Left ventricle myocardium inferior (tissue), 1 donor: Measurements from ENCODE around the gene ZNF716. TPM values are rescaled to one million over a fixed set of nuclear protein-coding genes. Genes with fewer than 3 reads are reported as not detected.

Experiments
- DNase-seq: peaks from one replicate; pipeline ENCODE4 v3.0.0-alpha.2; 2020
- H3K27ac ChIP-seq: fragments of 200-600 bp; replicated peaks from 2 replicates; pipeline ENCODE4 v1.8.0; 2021
- H3K27me3 ChIP-seq: fragments of 200-600 bp; 2 replicates; pipeline ENCODE4 v1.8.0; 2021; ENCODE audit warnings: low read depth
- H3K36me3 ChIP-seq: fragments of 200-600 bp; 2 replicates; pipeline ENCODE4 v1.8.0; 2021
- H3K4me1 ChIP-seq: fragments of 200-600 bp; 2 replicates; pipeline ENCODE4 v1.8.0; 2021
- H3K4me3 ChIP-seq: fragments of 200-600 bp; 2 replicates; pipeline ENCODE4 v1.8.0; 2021; ENCODE audit warnings: mild to moderate bottlenecking, moderate library complexity
- H3K9me3 ChIP-seq: fragments of 200-600 bp; replicated peaks from 2 replicates; pipeline ENCODE4 v1.8.0; 2021
- intact Hi-C: fragments of 100-400 bp; cut with micrococcal nuclease; formaldehyde crosslinking; loops from one replicate; pipeline ENCODE4 v1.11.0; 2022
- total RNA-seq: library from RNA; stranded (reverse); fragmentation: NEBNext Ultra II Directional; extraction: Animal tissue kit (Norgen Biotek cat#: 25700); gene quantifications from one replicate; pipeline ENCODE4 v1.2.1, GENCODE V29; 2021
- TF ChIP-seq, protein P1 (sequence below): fragments of 200-600 bp; IDR thresholded peaks from 2 replicates; pipeline ENCODE4 v1.8.0; 2021; ENCODE audit warnings: antibody characterized with exemption, mild to moderate bottlenecking, borderline replicate concordance
- donor health status: DM: no; HTN: yes; CAD: no; lungs with severe emphysema.

The ZNF716 gene
- total RNA-seq, 1 donor from 2014 or later, result not detected

DNA sequence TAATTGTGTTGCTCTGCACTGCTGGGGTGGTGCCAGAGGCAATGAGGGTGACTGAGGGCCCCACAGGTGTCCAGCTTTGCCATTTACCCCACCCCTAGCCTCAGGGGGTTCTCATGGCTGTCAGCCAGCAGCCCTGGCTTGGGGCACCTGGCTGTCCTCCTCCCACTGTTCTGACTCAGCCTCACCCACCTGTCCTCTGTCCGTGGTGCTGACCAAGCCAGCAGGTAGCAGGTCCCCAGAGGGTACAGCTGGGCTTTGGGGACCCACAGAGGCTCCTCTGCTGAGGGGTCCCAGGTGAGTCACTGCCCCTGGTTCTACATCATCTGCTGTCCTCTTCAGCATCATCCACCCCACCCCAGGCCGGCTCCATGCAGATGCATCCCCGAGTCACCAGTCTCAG lies 32.2 kb upstream of the ZNF716 start:
- Histone ChIP-seq H3K36me3 (no peaks in the 10 kb centered on the region), H3K27ac (no peak overlapping the region), H3K4me1 (no peaks in the 10 kb centered on the region), H3K9me3 (no peaks in the 10 kb centered on the region), H3K27me3 (no peaks in the 10 kb centered on the region), H3K4me3 (no peak overlapping the region)
- no peak for DNase-seq
- intact Hi-C loops, result no loop called here
- TF ChIP-seq, protein P1, sequence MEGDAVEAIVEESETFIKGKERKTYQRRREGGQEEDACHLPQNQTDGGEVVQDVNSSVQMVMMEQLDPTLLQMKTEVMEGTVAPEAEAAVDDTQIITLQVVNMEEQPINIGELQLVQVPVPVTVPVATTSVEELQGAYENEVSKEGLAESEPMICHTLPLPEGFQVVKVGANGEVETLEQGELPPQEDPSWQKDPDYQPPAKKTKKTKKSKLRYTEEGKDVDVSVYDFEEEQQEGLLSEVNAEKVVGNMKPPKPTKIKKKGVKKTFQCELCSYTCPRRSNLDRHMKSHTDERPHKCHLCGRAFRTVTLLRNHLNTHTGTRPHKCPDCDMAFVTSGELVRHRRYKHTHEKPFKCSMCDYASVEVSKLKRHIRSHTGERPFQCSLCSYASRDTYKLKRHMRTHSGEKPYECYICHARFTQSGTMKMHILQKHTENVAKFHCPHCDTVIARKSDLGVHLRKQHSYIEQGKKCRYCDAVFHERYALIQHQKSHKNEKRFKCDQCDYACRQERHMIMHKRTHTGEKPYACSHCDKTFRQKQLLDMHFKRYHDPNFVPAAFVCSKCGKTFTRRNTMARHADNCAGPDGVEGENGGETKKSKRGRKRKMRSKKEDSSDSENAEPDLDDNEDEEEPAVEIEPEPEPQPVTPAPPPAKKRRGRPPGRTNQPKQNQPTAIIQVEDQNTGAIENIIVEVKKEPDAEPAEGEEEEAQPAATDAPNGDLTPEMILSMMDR, result no peak

DNA sequence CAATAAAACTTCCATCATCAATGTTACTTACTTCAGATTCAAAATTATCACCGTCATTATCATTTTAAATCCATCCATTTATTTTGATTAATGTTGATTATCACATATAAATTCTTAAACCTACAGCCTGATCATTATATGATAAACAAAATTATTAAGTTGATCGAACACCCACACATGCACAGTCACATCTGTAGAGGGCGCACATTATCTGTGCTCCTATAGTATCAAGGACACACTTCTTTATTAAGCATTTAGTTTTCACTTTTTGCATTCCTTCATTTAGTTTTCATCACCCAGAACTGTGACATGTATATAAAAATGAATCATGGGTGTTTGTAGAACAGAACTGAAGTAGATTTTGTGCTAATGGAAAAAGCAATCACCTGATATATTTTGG lies 26.2 kb upstream of the ZNF716 start:
- Histone ChIP-seq H3K27ac (no peak overlapping the region), H3K9me3 (no peaks in the 10 kb centered on the region), H3K4me1 (no peaks in the 10 kb centered on the region), H3K36me3 (no peaks in the 10 kb centered on the region), H3K4me3 (no peak overlapping the region), H3K27me3 (peaks cover 21% of the 10 kb centered on the region)
- intact Hi-C loops, result no loop called here
- TF ChIP-seq, protein P1, result no peak
- DNase-seq, result no peak

DNA sequence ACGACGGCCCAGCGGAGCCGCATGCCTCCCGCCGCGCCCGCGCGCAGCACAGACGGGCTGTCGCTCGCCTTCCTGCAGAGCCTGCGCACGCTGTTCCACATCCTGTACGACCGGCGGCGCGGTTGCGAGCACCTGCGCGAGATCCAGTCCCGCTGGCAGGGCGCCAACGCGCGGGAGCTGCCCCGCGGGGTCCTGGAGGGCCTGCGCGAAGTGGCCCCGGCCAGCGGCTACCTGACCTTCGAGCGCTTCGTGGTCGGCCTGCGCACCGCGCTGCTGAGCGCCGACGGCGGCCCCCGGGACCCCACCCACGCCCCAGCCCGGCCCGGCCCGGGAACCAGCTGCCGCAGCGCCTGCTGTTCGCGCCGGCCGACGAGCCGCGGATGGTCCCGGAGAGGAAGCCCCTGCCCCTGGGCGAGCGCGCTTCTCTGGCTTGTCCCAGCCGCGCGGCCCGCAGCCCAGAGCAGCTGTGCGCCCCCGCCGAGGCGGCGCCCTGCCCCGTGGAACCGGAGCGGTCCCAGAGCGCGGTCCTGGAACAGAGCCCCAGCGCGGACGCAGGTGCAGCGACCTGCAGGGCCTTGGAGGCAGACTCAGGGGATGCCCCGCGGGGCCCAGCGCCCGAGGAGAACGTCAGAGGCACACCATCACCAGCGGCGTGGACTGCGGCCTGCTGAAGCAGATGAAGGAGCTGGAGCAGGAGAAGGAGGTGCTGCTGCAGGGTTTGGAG lies 25.3 kb upstream of the ZNF716 start:
- peaks cover 21% of the 10 kb centered on the region for H3K27me3 ChIP-seq
- TF ChIP-seq, protein P1, result no peak
- no peaks in the 10 kb centered on the region for H3K4me1 ChIP-seq
- intact Hi-C loops, result no loop called here
- no peak overlapping the region for H3K4me3 ChIP-seq
- no peak overlapping the region for H3K27ac ChIP-seq
- no peaks in the 10 kb centered on the region for H3K36me3 ChIP-seq
- no peaks in the 10 kb centered on the region for H3K9me3 ChIP-seq
- DNase-seq, result no peak

DNA sequence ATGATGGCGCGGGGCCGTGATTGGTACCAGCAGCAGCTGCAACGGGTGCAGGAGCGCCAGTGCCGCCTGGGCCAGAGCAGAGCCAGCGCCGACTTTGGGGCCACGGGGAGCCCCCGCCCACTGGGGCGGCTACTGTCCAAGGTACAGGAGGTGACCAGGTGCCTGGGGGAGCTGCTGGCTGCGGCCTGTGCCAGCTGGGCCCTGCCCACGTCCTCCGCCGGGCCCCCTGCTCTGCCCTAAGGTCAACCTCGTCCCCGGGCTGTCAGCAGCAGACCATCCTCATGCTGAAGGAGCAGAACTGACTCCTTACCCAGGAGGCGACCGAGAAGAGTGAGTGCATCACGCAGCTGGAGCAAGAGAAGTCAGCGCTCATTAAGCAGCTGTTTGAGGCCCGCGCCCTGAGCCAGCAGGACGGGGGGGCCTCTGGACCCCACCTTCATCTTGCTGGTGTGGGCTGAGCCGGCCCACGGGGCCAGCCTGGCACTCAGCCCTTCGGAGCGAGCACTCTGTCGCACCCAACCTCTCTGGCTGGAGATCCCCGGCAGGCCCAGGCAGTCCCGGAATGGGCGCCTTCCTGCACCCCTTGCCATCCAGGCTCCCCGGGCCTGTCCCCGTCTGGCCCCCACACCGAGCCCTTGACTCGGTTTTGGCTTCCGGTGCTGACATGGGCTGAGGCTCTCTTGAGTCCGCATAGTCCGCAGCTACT lies 24.6 kb upstream of the ZNF716 start:
- H3K4me3 ChIP-seq, result no peak overlapping the region
- peaks cover 21% of the 10 kb centered on the region for H3K27me3 ChIP-seq
- TF ChIP-seq, protein P1, result no peak
- H3K27ac ChIP-seq, result no peak overlapping the region
- DNase-seq, result no peak
- H3K36me3 ChIP-seq, result no peaks in the 10 kb centered on the region
- no peaks in the 10 kb centered on the region for H3K9me3 ChIP-seq
- intact Hi-C loops, result no loop called here
- no peaks in the 10 kb centered on the region for H3K4me1 ChIP-seq

DNA sequence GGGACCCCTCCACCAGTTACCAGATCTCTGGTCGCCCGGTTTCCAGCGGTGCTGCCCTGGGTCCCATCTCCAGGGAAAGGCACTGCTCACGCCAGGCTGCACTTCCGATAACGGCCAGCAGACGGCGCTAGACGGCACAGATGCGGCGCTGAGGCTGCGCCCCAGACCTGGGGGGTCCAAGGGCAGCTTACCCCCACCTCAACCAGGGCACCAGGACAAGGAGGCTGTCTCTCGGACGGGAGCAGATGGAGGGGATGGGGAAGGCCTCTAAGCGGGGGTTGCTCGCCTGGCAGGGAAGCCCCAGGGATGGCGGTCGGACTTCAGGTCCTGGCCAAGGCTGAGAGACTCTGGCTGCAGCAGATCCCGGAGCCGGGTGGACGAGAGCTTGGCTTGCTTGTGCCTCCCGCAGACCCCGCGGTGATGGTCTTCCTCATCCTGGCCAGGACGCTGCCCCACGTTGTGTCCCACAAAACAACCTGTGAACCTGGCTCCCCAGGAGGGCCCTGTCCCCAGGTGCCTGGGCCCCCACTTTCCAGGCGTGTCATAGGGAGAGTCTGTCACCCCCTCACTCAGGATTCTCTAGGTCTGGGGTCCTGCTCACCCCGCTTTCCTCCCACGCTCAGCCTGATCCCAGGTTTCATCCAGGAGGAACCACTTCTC lies 23.9 kb upstream of the ZNF716 start:
- Histone ChIP-seq H3K27me3 (peaks cover 21% of the 10 kb centered on the region), H3K9me3 (no peaks in the 10 kb centered on the region), H3K27ac (no peak overlapping the region), H3K4me3 (no peak overlapping the region), H3K4me1 (no peaks in the 10 kb centered on the region), H3K36me3 (no peaks in the 10 kb centered on the region)
- DNase-seq, result no peak
- intact Hi-C loops, result no loop called here
- TF ChIP-seq, protein P1, result peak; percentile 45
